Activated B cell treated with CpG ODN at 0.5 μM for 24 hours (primary cell): ENCODE measurements around the gene ZACN. TPM values are rescaled to one million over a fixed set of nuclear protein-coding genes. Genes with fewer than 3 reads are reported as not detected.
"Not testable (repeated sequence)": the region's sequence is repeated elsewhere in the genome, so short reads cannot be mapped to it uniquely, and the experiment has no call there.

Source experiments
- ATAC-seq: fragments of 200-7000 bp; cut with Tn5 transposase; one replicate; pipeline ENCODE4 v1.10.0; 2021; ENCODE audit warnings: low read depth, mild to moderate bottlenecking, moderate library complexity
- CTCF ChIA-PET: fragments of 350-600 bp; sonication (Branson Sonifier 250); formaldehyde crosslinking; loops from one replicate; lab custom pipeline; 2021; ENCODE audit warnings: antibody characterized with exemption; lab: Charles Lee
- POLR2A ChIA-PET: fragments of 350-600 bp; sonication (Branson Sonifier 250); formaldehyde crosslinking; loops from one replicate; lab custom pipeline; 2021; ENCODE audit warnings: antibody characterized with exemption; lab: Charles Lee
- DNase-seq: peaks from one replicate; pipeline ENCODE4 v3.0.0; 2022
- H3K27ac Mint-ChIP-seq: one replicate; pipeline ENCODE4 v1.8.0; 2020; ENCODE audit warnings: mixed read lengths
- H3K27me3 Mint-ChIP-seq: one replicate; pipeline ENCODE4 v1.8.0; 2021; ENCODE audit warnings: mixed read lengths
- H3K36me3 Mint-ChIP-seq: one replicate; pipeline ENCODE4 v1.8.0; 2021; ENCODE audit warnings: low read depth, mixed read lengths
- H3K4me1 Mint-ChIP-seq: one replicate; pipeline ENCODE4 v1.8.0; 2021; ENCODE audit warnings: mixed read lengths
- H3K4me3 Mint-ChIP-seq: one replicate; pipeline ENCODE4 v1.8.0; 2020; ENCODE audit warnings: mild to moderate bottlenecking, mixed read lengths
- H3K9me3 Mint-ChIP-seq: one replicate; pipeline ENCODE4 v1.8.0; 2020; ENCODE audit warnings: mixed read lengths
- CTCF ChIP-seq: fragments of 200-600 bp; IDR thresholded peaks from one replicate; pipeline ENCODE4 v1.8.0; 2022; ENCODE audit warnings: antibody characterized with exemption, mild to moderate bottlenecking
- intact Hi-C: fragments of 100-400 bp; cut with micrococcal nuclease; formaldehyde crosslinking; loops from one replicate; pipeline ENCODE4 v1.15.1; 2024
- total RNA-seq: library from RNA; stranded (reverse); gene quantifications from 2 replicates; pipeline ENCODE4 v1.2.3, GENCODE V29; 2022

Gene ZACN
- total RNA-seq, 1 donor from 2014 or later: 0.67 TPM

- Mint-ChIP-seq H3K9me3 (no peaks in the 10 kb centered on the region), H3K27me3 (no peaks in the 10 kb centered on the region), H3K27ac (no peak overlapping the region), H3K4me1 (peaks cover 3% of the 10 kb centered on the region), H3K36me3 (peaks cover 21% of the 10 kb centered on the region), H3K4me3 (no peak overlapping the region)
- CTCF ChIA-PET: no interaction called here
- intact Hi-C loops: no loop called here
- no peak for TF ChIP-seq CTCF
- DNase-seq: no peak
- no peak for ATAC-seq
- POLR2A ChIA-PET: no interaction called here
These were observed 44.3 kb upstream of the ZACN start for GRCh38 chr17:76034428-76035350.

GRCh38 chr17:76036497-76037261, 42.3 kb upstream of the ZACN start:
- Mint-ChIP-seq H3K4me3 (no peak overlapping the region), H3K27ac (no peak overlapping the region), H3K27me3 (no peaks in the 10 kb centered on the region), H3K4me1 (no peaks in the 10 kb centered on the region), H3K36me3 (peaks cover 39% of the 10 kb centered on the region), H3K9me3 (no peaks in the 10 kb centered on the region)
- intact Hi-C loops: no loop called here
- no peak for TF ChIP-seq CTCF
- ATAC-seq: no peak
- DNase-seq: no peak
- POLR2A ChIA-PET: interaction anchor here (0.6 kb wide), 1 partner anchor 27 kb away, joined by 4 read pairs; no protein-coding TSS in a partner anchor
- CTCF ChIA-PET: no interaction called here

- no peak for DNase-seq
- Mint-ChIP-seq H3K27me3 (no peaks in the 10 kb centered on the region), H3K4me3 (no peak overlapping the region), H3K36me3 (peaks cover 50% of the 10 kb centered on the region), H3K27ac (no peak overlapping the region), H3K9me3 (no peaks in the 10 kb centered on the region), H3K4me1 (no peaks in the 10 kb centered on the region)
- TF ChIP-seq CTCF: no peak
- ChIA-PET POLR2A (no interaction called here), CTCF (no interaction called here)
- no peak for ATAC-seq
- intact Hi-C loops: no loop called here
These were observed 40.9 kb upstream of the ZACN start for GRCh38 chr17:76038050-76038449.

GRCh38 chr17:76039121-76039520, 39.9 kb upstream of the ZACN start:
- no peak overlapping the region for H3K27ac Mint-ChIP-seq
- H3K27me3 Mint-ChIP-seq: no peaks in the 10 kb centered on the region
- CTCF ChIA-PET: no interaction called here
- peaks cover 60% of the 10 kb centered on the region for H3K36me3 Mint-ChIP-seq
- DNase-seq (no peak), ATAC-seq (no peak)
- intact Hi-C loops: no loop called here
- POLR2A ChIA-PET: no interaction called here
- H3K4me3 Mint-ChIP-seq: no peak overlapping the region
- no peak for TF ChIP-seq CTCF
- H3K9me3 Mint-ChIP-seq: no peaks in the 10 kb centered on the region
- no peaks in the 10 kb centered on the region for H3K4me1 Mint-ChIP-seq

- H3K4me3 Mint-ChIP-seq: no peak overlapping the region
- ChIA-PET POLR2A (no interaction called here), CTCF (no interaction called here)
- TF ChIP-seq CTCF: no peak
- ATAC-seq (no peak), DNase-seq (no peak)
- H3K27ac Mint-ChIP-seq: no peak overlapping the region
- intact Hi-C loops: no loop called here
- H3K9me3 Mint-ChIP-seq: no peaks in the 10 kb centered on the region
- no peaks in the 10 kb centered on the region for H3K4me1 Mint-ChIP-seq
- H3K36me3 Mint-ChIP-seq: peaks cover 73% of the 10 kb centered on the region
- no peaks in the 10 kb centered on the region for H3K27me3 Mint-ChIP-seq
These were observed 38.6 kb upstream of the ZACN start for GRCh38 chr17:76040376-76040775.

GRCh38 chr17:76042868-76043267, 36.1 kb upstream of the ZACN start:
- H3K27ac Mint-ChIP-seq, H3K4me1 Mint-ChIP-seq, ATAC-seq, CTCF ChIA-PET, intact Hi-C loops, H3K9me3 Mint-ChIP-seq, H3K27me3 Mint-ChIP-seq, H3K4me3 Mint-ChIP-seq, DNase-seq, POLR2A ChIA-PET: not testable (repeated sequence)
- peaks cover 89% of the 10 kb centered on the region for H3K36me3 Mint-ChIP-seq

GRCh38 chr17:76044475-76045007, 34.4 kb upstream of the ZACN start:
- CTCF ChIA-PET, H3K9me3 Mint-ChIP-seq, intact Hi-C loops, H3K4me1 Mint-ChIP-seq, H3K27me3 Mint-ChIP-seq, ATAC-seq, POLR2A ChIA-PET, H3K4me3 Mint-ChIP-seq, DNase-seq, H3K27ac Mint-ChIP-seq: not testable (repeated sequence)
- peaks cover 88% of the 10 kb centered on the region for H3K36me3 Mint-ChIP-seq
